HG02870 (cell line): ENCODE data around the gene LRRC8C.

Source experiments
- ATAC-seq: cut with Tn5 transposase; IDR thresholded peaks from one replicate; pipeline ENCODE4 v1.9.1; 2021; ENCODE audit warnings: mild to moderate bottlenecking, moderate library complexity; ENCODE audit not compliant: unreplicated experiment

The LRRC8C gene

GRCh38 chr1:89761338-89761737 lies 128.4 kb downstream of the LRRC8C start:
- no peak for ATAC-seq

- ATAC-seq: no peak
Measured at GRCh38 chr1:89761901-89762300, 129.0 kb downstream of the LRRC8C start.

- ATAC-seq: peak; percentile 17
Measured at GRCh38 chr1:89762386-89762778, 129.5 kb downstream of the LRRC8C start.

- ATAC-seq: peak; percentile 98
Measured at GRCh38 chr1:89762779-89763648, 130.1 kb downstream of the LRRC8C start.

- no peak for ATAC-seq
Measured at GRCh38 chr1:89763649-89763986, 130.7 kb downstream of the LRRC8C start.

- ATAC-seq: no peak
Measured at GRCh38 chr1:89765774-89766173, 132.9 kb downstream of the LRRC8C start.

GRCh38 chr1:89767618-89768017 lies 134.7 kb downstream of the LRRC8C start:
- no peak for ATAC-seq
